Upper lobe of left lung (tissue), 6 donors: ENCODE measurements around the gene ANO1. TPM values are rescaled to one million over a fixed set of nuclear protein-coding genes. Genes with fewer than 3 reads are reported as not detected.

Experiments used
- ATAC-seq, 2 donors: fragments of 200-7000 bp; cut with Tn5 transposase; one replicate each; pipeline ENCODE4 v1.9.1; 2022; ENCODE audit warnings: mild to moderate bottlenecking in 2 of 2, moderate library complexity in 2 of 2; ENCODE audit not compliant: low FRiP score in 2 of 2
- DNase-seq, 2 donors: peaks; one replicate each; pipeline ENCODE4 v3.0.0-alpha.2; 2019 to 2020
- H3K27ac ChIP-seq, 4 donors: fragments of 200-600 bp; sonication (generic); one replicate each; pipeline ENCODE4 v1.5.1; 2016 to 2019
- H3K27me3 ChIP-seq, 4 donors: fragments of 200-600 bp; sonication (generic); one replicate each; pipeline ENCODE4 v1.5.1; 2017 to 2019
- H3K36me3 ChIP-seq, 4 donors: fragments of 200-600 bp; sonication (generic); one replicate each; pipeline ENCODE4 v1.5.1; 2016 to 2019
- H3K4me1 ChIP-seq, 4 donors: fragments of 200-600 bp; sonication (generic); one replicate each; pipeline ENCODE4 v1.5.1; 2018 to 2019
- H3K4me3 ChIP-seq, 4 donors: fragments of 200-600 bp; sonication (generic); one replicate each; pipeline ENCODE4 v1.5.1; 2017 to 2019; ENCODE audit warnings: mild to moderate bottlenecking in 2 of 4, moderate library complexity in 1 of 4
- H3K9me3 ChIP-seq, 4 donors: fragments of 200-600 bp; sonication (generic); one replicate each; pipeline ENCODE4 v1.5.1; 2018 to 2019
- EP300 ChIP-seq, 4 donors: sonication (generic); formaldehyde crosslinking; IDR thresholded peaks; one replicate each; pipeline ENCODE4 v1.5.1; 2017; ENCODE audit warnings: antibody characterized with exemption in 4 of 4, control low read depth in 2 of 4
- POLR2A ChIP-seq, 4 donors: fragments of 450-650 bp; IDR thresholded peaks; one replicate each; pipeline ENCODE4 v1.5.1; 2016 to 2017; ENCODE audit warnings: antibody characterized with exemption in 4 of 4, mild to moderate bottlenecking in 2 of 4
- POLR2AphosphoS5 ChIP-seq, 2 donors: sonication (generic); formaldehyde crosslinking; IDR thresholded peaks; one replicate each; pipeline ENCODE4 v1.5.1; 2017; ENCODE audit warnings: antibody characterized with exemption in 2 of 2
- WGBS, 2 donors: methylation state at CpG; one replicate each; pipeline ENCODE4 v1.1.5; 2017 to 2018; 5-methylcytosine and 5-hydroxymethylcytosine counted together
- total RNA-seq, 6 donors: library from RNA; depleted of rRNA in 4 of 6; stranded (reverse); fragments of >200 nt in 4 of 6; gene quantifications; one replicate each; pipeline versions ENCODE4 v1.1.0 to v1.2.1, GENCODE V29; 2016 to 2021
- TF ChIP-seq, protein P1 (sequence below), 6 experiments: fragments of 450-650 bp in 4 of 6; fragments of 200-600 bp in 2 of 6; sonication (generic) in 2 of 6; IDR thresholded peaks; one replicate each; pipeline ENCODE4 v1.5.1; 2016 to 2019; ENCODE audit warnings: antibody characterized with exemption in 6 of 6
- donor health status: DM: no; HTN: no; CAD: no; lungs with moderate emphysema.
- donor health status: DM: no; HTN: yes; CAD: no; lungs with severe emphysema.

ANO1 gene
- total RNA-seq, 6 donors from 2014 or later: 4.8 to 13.2 (median 7.2) TPM

DNA sequence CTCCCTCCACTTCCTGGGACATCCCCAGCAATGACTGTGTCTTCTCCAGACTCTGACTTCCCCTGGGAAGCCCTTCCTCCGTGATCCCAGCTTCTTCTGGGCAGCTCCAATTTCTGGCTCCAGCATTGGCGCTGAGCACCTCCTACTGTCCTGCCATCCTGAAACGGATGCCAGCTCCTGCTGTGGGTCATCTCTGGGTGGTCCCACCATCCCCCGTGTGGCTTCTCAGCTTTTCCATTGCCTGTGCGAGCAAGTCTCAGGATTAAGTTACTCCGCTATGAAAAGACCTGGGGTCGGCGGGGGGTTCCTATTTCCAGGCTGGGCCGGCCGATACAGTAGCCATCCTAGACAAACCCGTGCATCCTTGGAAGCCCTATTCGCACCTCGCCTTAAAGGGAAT is 69.6 kb downstream of the ANO1 start:
- Histone ChIP-seq H3K27ac (no peak overlapping the region), H3K36me3 (no peaks in the 10 kb centered on the region), H3K4me1 (no peaks in the 10 kb centered on the region), H3K9me3 (no peaks in the 10 kb centered on the region), H3K27me3 (no peaks in the 10 kb centered on the region), H3K4me3 (no peak overlapping the region)
- 59 to 66% methylated on average over 11 to 13 of the region's 13 CpGs for WGBS, 2 donors
- TF ChIP-seq POLR2A (IDR thresholded peaks at IDR 0.05) (no peak), POLR2AphosphoS5 (IDR thresholded peaks at IDR 0.05) (no peak), EP300 (IDR thresholded peaks at IDR 0.05) (no peak)
- TF ChIP-seq, protein P1, sequence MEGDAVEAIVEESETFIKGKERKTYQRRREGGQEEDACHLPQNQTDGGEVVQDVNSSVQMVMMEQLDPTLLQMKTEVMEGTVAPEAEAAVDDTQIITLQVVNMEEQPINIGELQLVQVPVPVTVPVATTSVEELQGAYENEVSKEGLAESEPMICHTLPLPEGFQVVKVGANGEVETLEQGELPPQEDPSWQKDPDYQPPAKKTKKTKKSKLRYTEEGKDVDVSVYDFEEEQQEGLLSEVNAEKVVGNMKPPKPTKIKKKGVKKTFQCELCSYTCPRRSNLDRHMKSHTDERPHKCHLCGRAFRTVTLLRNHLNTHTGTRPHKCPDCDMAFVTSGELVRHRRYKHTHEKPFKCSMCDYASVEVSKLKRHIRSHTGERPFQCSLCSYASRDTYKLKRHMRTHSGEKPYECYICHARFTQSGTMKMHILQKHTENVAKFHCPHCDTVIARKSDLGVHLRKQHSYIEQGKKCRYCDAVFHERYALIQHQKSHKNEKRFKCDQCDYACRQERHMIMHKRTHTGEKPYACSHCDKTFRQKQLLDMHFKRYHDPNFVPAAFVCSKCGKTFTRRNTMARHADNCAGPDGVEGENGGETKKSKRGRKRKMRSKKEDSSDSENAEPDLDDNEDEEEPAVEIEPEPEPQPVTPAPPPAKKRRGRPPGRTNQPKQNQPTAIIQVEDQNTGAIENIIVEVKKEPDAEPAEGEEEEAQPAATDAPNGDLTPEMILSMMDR (IDR thresholded peaks at IDR 0.05): no peak
- no peak for DNase-seq
- no peak for ATAC-seq

- TF ChIP-seq POLR2AphosphoS5 (IDR thresholded peaks at IDR 0.05) (no peak), EP300 (IDR thresholded peaks at IDR 0.05) (no peak), POLR2A (IDR thresholded peaks at IDR 0.05) (no peak)
- TF ChIP-seq, protein P1 (IDR thresholded peaks at IDR 0.05): no peak
- Histone ChIP-seq H3K36me3 (no peaks in the 10 kb centered on the region), H3K9me3 (no peaks in the 10 kb centered on the region), H3K4me1 (no peaks in the 10 kb centered on the region), H3K4me3 (no peak overlapping the region), H3K27me3 (no peaks in the 10 kb centered on the region), H3K27ac (no peak overlapping the region)
- ATAC-seq (no peak), DNase-seq (no peak)
- WGBS, 2 donors: 93 to 95% methylated on average over 9 of the region's 9 CpGs
These were observed 73.6 kb downstream of the ANO1 start for GRCh38 chr11:70151671-70152070.

DNA sequence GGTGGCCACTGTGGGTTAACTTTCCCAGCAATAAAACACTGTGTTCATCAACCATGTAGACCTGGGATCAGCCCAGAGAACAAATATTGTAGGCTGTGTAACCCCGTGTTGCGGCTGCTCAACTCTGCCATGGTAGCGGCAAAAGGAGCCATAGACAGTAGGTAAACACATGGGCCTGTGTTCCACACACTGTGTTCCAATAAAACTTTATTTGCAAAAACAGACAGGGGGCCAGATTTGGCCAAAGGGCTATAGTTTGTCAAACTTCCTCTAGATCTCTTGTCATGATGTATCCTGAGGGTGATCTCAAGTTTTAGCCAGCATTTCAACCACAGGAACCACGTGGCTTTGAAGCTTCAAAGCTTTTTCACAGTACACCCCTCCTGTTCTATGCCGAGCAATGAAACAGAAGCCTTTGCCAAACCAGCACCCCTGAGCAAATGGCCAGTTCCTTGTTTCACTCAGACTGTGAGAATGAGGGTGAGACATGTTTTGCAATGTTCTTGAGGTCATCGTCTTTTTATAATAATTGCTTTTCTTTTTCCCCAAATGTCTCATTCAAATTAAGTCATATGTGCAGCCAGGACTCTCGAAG is 75.1 kb downstream of the ANO1 start:
- DNase-seq: no peak
- no peaks in the 10 kb centered on the region for H3K36me3 ChIP-seq
- no peaks in the 10 kb centered on the region for H3K9me3 ChIP-seq
- TF ChIP-seq EP300 (IDR thresholded peaks at IDR 0.05) (no peak), POLR2A (IDR thresholded peaks at IDR 0.05) (no peak), POLR2AphosphoS5 (IDR thresholded peaks at IDR 0.05) (no peak)
- TF ChIP-seq, protein P1 (IDR thresholded peaks at IDR 0.05): no peak
- H3K4me3 ChIP-seq: no peak overlapping the region
- 78 to 87% methylated on average over 7 of the region's 7 CpGs for WGBS, 2 donors
- no peak for ATAC-seq
- H3K27me3 ChIP-seq: no peaks in the 10 kb centered on the region
- no peaks in the 10 kb centered on the region for H3K4me1 ChIP-seq
- H3K27ac ChIP-seq: no peak overlapping the region

GRCh38 chr11:70155386-70155785 is 77.3 kb downstream of the ANO1 start:
- H3K4me1 ChIP-seq: no peaks in the 10 kb centered on the region
- ATAC-seq: no peak
- no peak for DNase-seq
- TF ChIP-seq POLR2A (IDR thresholded peaks at IDR 0.05): no peak
- no peak for TF ChIP-seq POLR2AphosphoS5 (IDR thresholded peaks at IDR 0.05)
- TF ChIP-seq, protein P1 (IDR thresholded peaks at IDR 0.05): no peak
- no peak for TF ChIP-seq EP300 (IDR thresholded peaks at IDR 0.05)
- no peaks in the 10 kb centered on the region for H3K27me3 ChIP-seq
- no peaks in the 10 kb centered on the region for H3K9me3 ChIP-seq
- WGBS, 2 donors: 79 to 81% methylated on average over 14 of the region's 14 CpGs
- H3K4me3 ChIP-seq: no peak overlapping the region
- H3K27ac ChIP-seq: no peak overlapping the region
- no peaks in the 10 kb centered on the region for H3K36me3 ChIP-seq
